Spleen (tissue), 7 donors: ENCODE data around the gene MPZL1.

ENCODE experiments used
- POLR2A ChIP-seq, 3 donors: fragments of 450-650 bp; IDR thresholded peaks; one replicate each; pipeline ENCODE4 v1.5.1; 2017; ENCODE audit warnings: antibody characterized with exemption in 3 of 3, mild to moderate bottlenecking in 1 of 3
- POLR2AphosphoS5 ChIP-seq, 3 donors: sonication (generic); formaldehyde crosslinking; IDR thresholded peaks; one replicate each; pipeline ENCODE4 v1.5.1; 2017; ENCODE audit warnings: antibody characterized with exemption in 3 of 3
- TF ChIP-seq, protein P1 (sequence below), 11 experiments: fragments of 200-600 bp in 7 of 11; fragments of 450-650 bp in 4 of 11; sonication (generic) in 4 of 11; IDR thresholded peaks in 8 of 11; conservative IDR thresholded peaks in 3 of 11; 1 replicate in 7 of 11; 2 replicates in 4 of 11; pipeline versions ENCODE4 v1.4.0 to v1.8.0; 2016 to 2021; ENCODE audit warnings: antibody characterized with exemption in 11 of 11, inconsistent platforms in 4 of 11, mild to moderate bottlenecking in 1 of 11
- donor health status: DM: no; HTN: no; CAD: no; lungs with moderate emphysema.
- donor health status: DM: no; HTN: no; CAD: no.
- donor health status: DM: no; HTN: no; CAD: no.

DNA sequence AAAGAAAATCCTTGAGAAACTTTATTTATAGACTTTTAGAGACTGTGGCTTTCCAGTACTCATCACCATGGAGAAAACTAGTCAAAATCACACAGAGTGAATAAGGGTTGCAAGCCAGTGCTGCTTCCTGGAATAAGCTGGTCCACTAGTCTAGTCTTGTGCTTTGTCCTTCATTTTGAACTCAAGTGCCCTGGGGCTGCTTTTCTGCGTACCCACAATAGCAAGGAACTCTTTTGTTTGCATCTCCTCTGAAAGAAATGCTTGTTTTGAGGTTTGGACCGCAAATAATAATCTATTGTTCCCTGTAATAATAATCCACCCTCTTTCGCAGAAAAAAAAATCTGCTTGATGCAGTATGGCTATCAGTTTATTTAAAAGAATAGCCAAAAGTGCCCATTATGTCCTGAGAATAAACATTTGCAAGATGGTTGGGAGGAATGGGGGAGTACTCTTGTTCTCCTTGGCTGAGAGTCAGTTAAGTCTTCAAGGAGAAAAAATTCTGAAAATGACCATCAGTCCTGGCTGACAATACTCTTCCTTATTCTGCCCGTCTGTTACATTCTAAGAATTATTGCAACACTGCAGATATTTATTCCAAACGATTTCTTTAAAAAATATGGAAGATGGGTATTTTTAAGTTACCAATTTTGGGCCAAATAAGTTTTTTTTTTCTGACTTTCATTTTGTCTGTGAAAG lies 41.9 kb downstream of the MPZL1 start:
- TF ChIP-seq, protein P1, sequence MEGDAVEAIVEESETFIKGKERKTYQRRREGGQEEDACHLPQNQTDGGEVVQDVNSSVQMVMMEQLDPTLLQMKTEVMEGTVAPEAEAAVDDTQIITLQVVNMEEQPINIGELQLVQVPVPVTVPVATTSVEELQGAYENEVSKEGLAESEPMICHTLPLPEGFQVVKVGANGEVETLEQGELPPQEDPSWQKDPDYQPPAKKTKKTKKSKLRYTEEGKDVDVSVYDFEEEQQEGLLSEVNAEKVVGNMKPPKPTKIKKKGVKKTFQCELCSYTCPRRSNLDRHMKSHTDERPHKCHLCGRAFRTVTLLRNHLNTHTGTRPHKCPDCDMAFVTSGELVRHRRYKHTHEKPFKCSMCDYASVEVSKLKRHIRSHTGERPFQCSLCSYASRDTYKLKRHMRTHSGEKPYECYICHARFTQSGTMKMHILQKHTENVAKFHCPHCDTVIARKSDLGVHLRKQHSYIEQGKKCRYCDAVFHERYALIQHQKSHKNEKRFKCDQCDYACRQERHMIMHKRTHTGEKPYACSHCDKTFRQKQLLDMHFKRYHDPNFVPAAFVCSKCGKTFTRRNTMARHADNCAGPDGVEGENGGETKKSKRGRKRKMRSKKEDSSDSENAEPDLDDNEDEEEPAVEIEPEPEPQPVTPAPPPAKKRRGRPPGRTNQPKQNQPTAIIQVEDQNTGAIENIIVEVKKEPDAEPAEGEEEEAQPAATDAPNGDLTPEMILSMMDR (IDR thresholded peaks at IDR 0.05 in 8 of 11, conservative IDR thresholded peaks at IDR 0.05 in 3 of 11), result no peak
- TF ChIP-seq POLR2A (IDR thresholded peaks at IDR 0.05), result no peak
- TF ChIP-seq POLR2AphosphoS5 (IDR thresholded peaks at IDR 0.05), result no peak
